Panc1 (cell line): ENCODE measurements around the gene SLAIN2. TPM values are rescaled to one million over a fixed set of nuclear protein-coding genes. Genes with fewer than 3 reads are reported as not detected.

Experiments used
- ATAC-seq: fragments of 200-7000 bp; cut with Tn5 transposase; 2 replicates; pipeline ENCODE4 v1.9.1; 2020; ENCODE audit warnings: mild to moderate bottlenecking, moderate library complexity
- BruUV-seq: library from RNA; stranded (reverse); fragments of 400-500 nt; replicated peaks from 2 replicates; lab custom pipeline; 2021; lab: Mats Ljungman, UMichigan
- CTCF ChIA-PET: fragments of 300-600 bp; sonication (Branson Sonifier 250); formaldehyde crosslinking; loops from one replicate; lab custom pipeline; 2022; ENCODE audit warnings: antibody characterized with exemption; lab: Charles Lee
- POLR2A ChIA-PET: fragments of 300-600 bp; sonication (Branson Sonifier 250); formaldehyde crosslinking; loops from one replicate; lab custom pipeline; 2022; ENCODE audit warnings: antibody characterized with exemption; lab: Charles Lee
- DNase-seq: peaks from one replicate; pipeline ENCODE4 v3.0.0-alpha.2; 2010; ENCODE audit warnings: low read depth, low spot score
- H3K27ac ChIP-seq: 2 replicates; pipeline ENCODE4 v1.5.1; 2011; ENCODE audit warnings: mild to moderate bottlenecking, low read length, inconsistent platforms
- H3K27me3 ChIP-seq: fragments of 200-500 bp; sonication (Bioruptor generic); 2 replicates; pipeline ENCODE4 v1.6.0; 2014; ENCODE audit warnings: low read length, inconsistent platforms; ENCODE audit not compliant: control insufficient read depth, insufficient read depth
- H3K36me3 ChIP-seq: fragments of 200-500 bp; sonication (Bioruptor generic); 2 replicates; pipeline ENCODE4 v1.5.1; 2014; ENCODE audit warnings: inconsistent platforms, mild to moderate bottlenecking, low read length, moderate library complexity; ENCODE audit not compliant: control insufficient read depth, insufficient read depth
- H3K4me1 ChIP-seq: 2 replicates; pipeline ENCODE4 v1.5.1; 2011; ENCODE audit warnings: inconsistent platforms, mild to moderate bottlenecking, low read length, moderate library complexity; ENCODE audit not compliant: control insufficient read depth, insufficient read depth
- H3K4me3 ChIP-seq, 2 experiments: 2 replicates each; pipeline ENCODE4 v1.5.1; 2011 to 2012; ENCODE audit warnings: low read depth in 2 of 2, low read length in 2 of 2, mild to moderate bottlenecking in 2 of 2, inconsistent platforms in 1 of 2, moderate library complexity in 1 of 2
- H3K9me3 ChIP-seq: fragments of 200-500 bp; sonication (Bioruptor generic); 2 replicates; pipeline ENCODE4 v1.5.1; 2014; ENCODE audit warnings: low read depth, mild to moderate bottlenecking, inconsistent platforms, low read length, moderate library complexity; ENCODE audit not compliant: control insufficient read depth, insufficient read depth
- POLR2AphosphoS5 ChIP-seq: IDR thresholded peaks from 2 replicates; pipeline ENCODE4 v1.6.1; 2012; ENCODE audit warnings: mild to moderate bottlenecking, low read depth, low read length, moderate library complexity
- SIN3A ChIP-seq: IDR thresholded peaks from 2 replicates; pipeline ENCODE4 v1.6.1; 2012; ENCODE audit warnings: low read depth, mild to moderate bottlenecking, low read length, moderate library complexity, borderline replicate concordance; ENCODE audit not compliant: insufficient read depth
- TCF7L2 ChIP-seq: IDR thresholded peaks from 2 replicates; pipeline ENCODE4 v1.6.1; 2011; ENCODE audit warnings: mild to moderate bottlenecking, low read depth, low read length, inconsistent platforms
- in situ Hi-C: cut with HindIII; loops from 2 replicates; pipeline ENCODE4 v1.10.0; 2016; ENCODE audit warnings: low sequenced_read_pairs, low pct_unique_long_range_greater_than_20kb
- intact Hi-C: fragments of 100-400 bp; cut with micrococcal nuclease; formaldehyde crosslinking; loops from one replicate; pipeline ENCODE4 v1.10.0; 2022; ENCODE audit not compliant: unreplicated experiment
- total RNA-seq: library from RNA; stranded (reverse); gene quantifications from one replicate; pipeline ENCODE4 v1.2.1, GENCODE V29; 2021; ENCODE audit not compliant: unreplicated experiment
- TF ChIP-seq, protein P1 (sequence below), 2 experiments: IDR thresholded peaks; 2 replicates each; pipeline ENCODE4 v1.6.1; 2011 to 2012; ENCODE audit warnings: low read depth in 2 of 2, control low read depth in 1 of 2, low read length in 1 of 2, mild to moderate bottlenecking in 1 of 2, moderate library complexity in 1 of 2; ENCODE audit not compliant: insufficient read depth in 1 of 2
- TF ChIP-seq, protein P2 (sequence below): fragments of 450-650 bp; IDR thresholded peaks from 2 replicates; pipeline ENCODE4 v1.5.1; 2017; ENCODE audit warnings: mild to moderate bottlenecking

Gene SLAIN2
- total RNA-seq, 1 experiment from 2014 or later, result 53.2 TPM

DNA sequence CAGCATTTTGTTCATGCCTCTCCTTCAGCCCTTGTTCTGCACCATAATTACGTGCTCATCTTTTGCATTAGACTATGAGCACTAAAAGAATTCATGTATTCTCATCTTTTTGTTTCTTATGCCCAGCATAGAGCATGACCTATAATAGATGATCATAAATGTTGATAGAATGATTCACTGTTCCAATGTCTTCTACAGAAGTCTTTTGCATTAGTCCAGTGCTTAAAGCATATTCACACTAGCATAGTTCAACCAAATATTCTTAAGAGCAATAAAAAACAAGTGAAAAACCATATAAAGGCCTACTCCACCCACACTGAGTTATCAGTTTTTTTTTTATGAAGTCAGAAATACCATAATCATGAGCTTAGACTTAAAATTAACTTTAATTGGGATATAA lies 105.3 kb downstream of the SLAIN2 start:
- no peaks in the 10 kb centered on the region for H3K9me3 ChIP-seq
- ChIA-PET CTCF (no interaction called here), POLR2A (no interaction called here)
- ATAC-seq, result no peak
- no peaks in the 10 kb centered on the region for H3K4me1 ChIP-seq
- intact Hi-C loops, result loop anchor here (10.0 kb wide), 1 partner anchor 58 kb away; no protein-coding TSS in a partner anchor
- in situ Hi-C loops, result no loop called here
- TF ChIP-seq SIN3A (no peak), TCF7L2 (no peak), POLR2AphosphoS5 (no peak)
- TF ChIP-seq, protein P1, sequence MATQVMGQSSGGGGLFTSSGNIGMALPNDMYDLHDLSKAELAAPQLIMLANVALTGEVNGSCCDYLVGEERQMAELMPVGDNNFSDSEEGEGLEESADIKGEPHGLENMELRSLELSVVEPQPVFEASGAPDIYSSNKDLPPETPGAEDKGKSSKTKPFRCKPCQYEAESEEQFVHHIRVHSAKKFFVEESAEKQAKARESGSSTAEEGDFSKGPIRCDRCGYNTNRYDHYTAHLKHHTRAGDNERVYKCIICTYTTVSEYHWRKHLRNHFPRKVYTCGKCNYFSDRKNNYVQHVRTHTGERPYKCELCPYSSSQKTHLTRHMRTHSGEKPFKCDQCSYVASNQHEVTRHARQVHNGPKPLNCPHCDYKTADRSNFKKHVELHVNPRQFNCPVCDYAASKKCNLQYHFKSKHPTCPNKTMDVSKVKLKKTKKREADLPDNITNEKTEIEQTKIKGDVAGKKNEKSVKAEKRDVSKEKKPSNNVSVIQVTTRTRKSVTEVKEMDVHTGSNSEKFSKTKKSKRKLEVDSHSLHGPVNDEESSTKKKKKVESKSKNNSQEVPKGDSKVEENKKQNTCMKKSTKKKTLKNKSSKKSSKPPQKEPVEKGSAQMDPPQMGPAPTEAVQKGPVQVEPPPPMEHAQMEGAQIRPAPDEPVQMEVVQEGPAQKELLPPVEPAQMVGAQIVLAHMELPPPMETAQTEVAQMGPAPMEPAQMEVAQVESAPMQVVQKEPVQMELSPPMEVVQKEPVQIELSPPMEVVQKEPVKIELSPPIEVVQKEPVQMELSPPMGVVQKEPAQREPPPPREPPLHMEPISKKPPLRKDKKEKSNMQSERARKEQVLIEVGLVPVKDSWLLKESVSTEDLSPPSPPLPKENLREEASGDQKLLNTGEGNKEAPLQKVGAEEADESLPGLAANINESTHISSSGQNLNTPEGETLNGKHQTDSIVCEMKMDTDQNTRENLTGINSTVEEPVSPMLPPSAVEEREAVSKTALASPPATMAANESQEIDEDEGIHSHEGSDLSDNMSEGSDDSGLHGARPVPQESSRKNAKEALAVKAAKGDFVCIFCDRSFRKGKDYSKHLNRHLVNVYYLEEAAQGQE (IDR thresholded peaks at IDR 0.05; ENCODE audit: insufficient read depth in 1 of 2, low read depth in 2 of 2, low read length in 1 of 2), result no peak
- TF ChIP-seq, protein P2, sequence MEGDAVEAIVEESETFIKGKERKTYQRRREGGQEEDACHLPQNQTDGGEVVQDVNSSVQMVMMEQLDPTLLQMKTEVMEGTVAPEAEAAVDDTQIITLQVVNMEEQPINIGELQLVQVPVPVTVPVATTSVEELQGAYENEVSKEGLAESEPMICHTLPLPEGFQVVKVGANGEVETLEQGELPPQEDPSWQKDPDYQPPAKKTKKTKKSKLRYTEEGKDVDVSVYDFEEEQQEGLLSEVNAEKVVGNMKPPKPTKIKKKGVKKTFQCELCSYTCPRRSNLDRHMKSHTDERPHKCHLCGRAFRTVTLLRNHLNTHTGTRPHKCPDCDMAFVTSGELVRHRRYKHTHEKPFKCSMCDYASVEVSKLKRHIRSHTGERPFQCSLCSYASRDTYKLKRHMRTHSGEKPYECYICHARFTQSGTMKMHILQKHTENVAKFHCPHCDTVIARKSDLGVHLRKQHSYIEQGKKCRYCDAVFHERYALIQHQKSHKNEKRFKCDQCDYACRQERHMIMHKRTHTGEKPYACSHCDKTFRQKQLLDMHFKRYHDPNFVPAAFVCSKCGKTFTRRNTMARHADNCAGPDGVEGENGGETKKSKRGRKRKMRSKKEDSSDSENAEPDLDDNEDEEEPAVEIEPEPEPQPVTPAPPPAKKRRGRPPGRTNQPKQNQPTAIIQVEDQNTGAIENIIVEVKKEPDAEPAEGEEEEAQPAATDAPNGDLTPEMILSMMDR, result no peak
- no peak overlapping the region for H3K4me3 ChIP-seq
- H3K36me3 ChIP-seq, result no peaks in the 10 kb centered on the region
- no TSS peak for BruUV-seq
- no peak for DNase-seq
- H3K27me3 ChIP-seq, result no peaks in the 10 kb centered on the region
- H3K27ac ChIP-seq, result no peak overlapping the region

DNA sequence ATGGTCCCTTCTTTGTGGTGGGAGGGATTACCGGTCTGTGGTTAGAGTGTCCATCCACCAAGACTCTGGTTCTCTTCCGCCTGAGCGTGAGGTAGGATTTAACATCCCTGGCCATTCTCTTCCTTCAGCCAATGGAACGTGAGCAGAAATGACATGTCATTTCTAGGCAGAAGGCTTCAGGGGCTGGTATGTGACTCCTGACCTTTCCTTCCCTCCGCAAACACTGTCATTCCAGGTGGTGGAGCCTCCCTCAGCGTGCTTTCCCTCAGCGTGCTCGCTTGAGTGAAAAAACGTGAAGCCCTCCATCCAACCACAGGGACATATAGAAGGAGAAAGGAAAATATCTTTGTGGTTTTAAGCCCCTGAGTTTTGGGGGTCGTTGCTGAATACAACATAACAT lies 107.8 kb downstream of the SLAIN2 start:
- ATAC-seq, result no peak
- POLR2A ChIA-PET, result no interaction called here
- intact Hi-C loops, result loop anchor here (10.0 kb wide), 1 partner anchor 56 kb away; no protein-coding TSS in a partner anchor

More for the DNA sequence above, 107.8 kb downstream of the SLAIN2 start:
- no TSS peak for BruUV-seq
- Histone ChIP-seq H3K27me3 (no peaks in the 10 kb centered on the region), H3K27ac (no peak overlapping the region), H3K4me1 (no peaks in the 10 kb centered on the region), H3K36me3 (no peaks in the 10 kb centered on the region), H3K9me3 (no peaks in the 10 kb centered on the region), H3K4me3 (no peak overlapping the region)
- CTCF ChIA-PET, result no interaction called here
- in situ Hi-C loops, result no loop called here
- TF ChIP-seq, protein P2, result no peak
- TF ChIP-seq POLR2AphosphoS5, result no peak
- no peak for TF ChIP-seq SIN3A
- TF ChIP-seq TCF7L2, result no peak
- TF ChIP-seq, protein P1 (IDR thresholded peaks at IDR 0.05; ENCODE audit: insufficient read depth in 1 of 2, low read depth in 2 of 2, low read length in 1 of 2), result no peak
- no peak for DNase-seq
